Gastroesophageal sphincter (tissue), 4 donors: ENCODE data around the gene ZNF565. TPM values are rescaled to one million over a fixed set of nuclear protein-coding genes. Genes with fewer than 3 reads are reported as not detected.
"Not testable (repeated sequence)": the region's sequence is repeated elsewhere in the genome, so short reads cannot be mapped to it uniquely, and the experiment has no call there.

Experiments used
- ATAC-seq: fragments of 150-250 bp; one replicate; pipeline ENCODE4 v1.9.1; 2016; ENCODE audit warnings: mild to moderate bottlenecking, moderate library complexity
- H3K27ac ChIP-seq, 4 donors: fragments of 200-600 bp; sonication (generic) in 3 of 4; 1 replicate in 3 of 4; 2 replicates in 1 of 4; pipeline ENCODE4 v1.5.1; 2016 to 2019
- H3K27me3 ChIP-seq: fragments of 200-600 bp; sonication (generic); one replicate; pipeline ENCODE4 v1.5.1; 2019
- H3K36me3 ChIP-seq, 2 donors: fragments of 200-600 bp; sonication (generic); one replicate each; pipeline ENCODE4 v1.5.1; 2019; ENCODE audit warnings: control low read depth in 1 of 2
- H3K4me1 ChIP-seq, 3 donors: fragments of 200-600 bp; sonication (generic); 1 replicate in 2 of 3; 2 replicates in 1 of 3; pipeline ENCODE4 v1.5.1; 2016 to 2019; ENCODE audit warnings: control low read depth in 2 of 3
- H3K4me3 ChIP-seq, 2 donors: fragments of 200-600 bp; sonication (generic); one replicate each; pipeline ENCODE4 v1.5.1; 2019; ENCODE audit warnings: mild to moderate bottlenecking in 1 of 2, moderate library complexity in 1 of 2
- H3K9me3 ChIP-seq, 3 donors: fragments of 200-600 bp; sonication (generic); one replicate each; pipeline ENCODE4 v1.5.1; 2017 to 2019; ENCODE audit warnings: control low read depth in 2 of 3
- CTCF ChIP-seq, 4 experiments: fragments of 200-600 bp in 2 of 4; fragments of 450-650 bp in 2 of 4; sonication (generic) in 1 of 4; IDR thresholded peaks; one replicate each; pipeline ENCODE4 v1.5.1; 2017 to 2019; ENCODE audit warnings: antibody characterized with exemption in 4 of 4, mild to moderate bottlenecking in 2 of 4, moderate library complexity in 2 of 4
- EP300 ChIP-seq: sonication (generic); formaldehyde crosslinking; IDR thresholded peaks from one replicate; pipeline ENCODE4 v1.6.1; 2017; ENCODE audit warnings: antibody characterized with exemption, mild to moderate bottlenecking
- POLR2A ChIP-seq, 2 donors: fragments of 450-650 bp; IDR thresholded peaks; one replicate each; pipeline ENCODE4 v1.6.1; 2017; ENCODE audit warnings: antibody characterized with exemption in 2 of 2, mild to moderate bottlenecking in 2 of 2, moderate library complexity in 1 of 2
- POLR2AphosphoS5 ChIP-seq: sonication (generic); formaldehyde crosslinking; IDR thresholded peaks from one replicate; pipeline ENCODE4 v1.6.1; 2017; ENCODE audit warnings: antibody characterized with exemption
- WGBS, 2 donors: methylation state at CpG; one replicate each; pipeline ENCODE4 v1.1.5; 2018; ENCODE audit warnings: low coverage in 1 of 2; 5-methylcytosine and 5-hydroxymethylcytosine counted together
- total RNA-seq, 4 donors: library from RNA; depleted of rRNA; stranded (reverse); fragments of >200 nt; gene quantifications; one replicate each; pipeline ENCODE4 v1.1.0, GENCODE V29; 2016

ZNF565 gene
- total RNA-seq, 4 donors from 2014 or later = 4.4 to 6.3 (median 5.8) TPM

GRCh38 chr19:36183245-36183628, 31.2 kb downstream of the ZNF565 start:
- ATAC-seq = no peak
- H3K4me3 ChIP-seq = no peak overlapping the region
- H3K36me3 ChIP-seq = peaks cover 0 to 23% of the 10 kb centered on the region in 2 donors
- WGBS, 2 donors = 70 to 79% methylated on average over 8 of the region's 10 CpGs
- no peak for TF ChIP-seq POLR2AphosphoS5
- TF ChIP-seq EP300 = no peak
- no peak for TF ChIP-seq CTCF (IDR thresholded peaks at IDR 0.05)
- TF ChIP-seq POLR2A (IDR thresholded peaks at IDR 0.05) = no peak
- no peaks in the 10 kb centered on the region for H3K9me3 ChIP-seq
- H3K27ac ChIP-seq = no peak overlapping the region
- no peaks in the 10 kb centered on the region for H3K27me3 ChIP-seq
- H3K4me1 ChIP-seq = peaks cover 0 to 5% (median 0%) of the 10 kb centered on the region in 3 donors

GRCh38 chr19:36182612-36183244, 31.7 kb downstream of the ZNF565 start:
- TF ChIP-seq POLR2AphosphoS5 = no peak
- no peak for TF ChIP-seq EP300
- no peak for TF ChIP-seq POLR2A (IDR thresholded peaks at IDR 0.05)
- TF ChIP-seq CTCF (IDR thresholded peaks at IDR 0.05) = no peak
- 81 to 85% methylated on average over 12 to 14 of the region's 17 CpGs for WGBS, 2 donors
- Histone ChIP-seq H3K27ac (no peak overlapping the region), H3K27me3 (no peaks in the 10 kb centered on the region), H3K9me3 (no peaks in the 10 kb centered on the region), H3K4me1 (peaks cover 0 to 5% (median 0%) of the 10 kb centered on the region in 3 donors), H3K36me3 (peaks cover 0 to 22% of the 10 kb centered on the region in 2 donors), H3K4me3 (no peak overlapping the region)
- ATAC-seq = no peak

- not testable (repeated sequence) for H3K4me1 ChIP-seq, ATAC-seq, H3K9me3 ChIP-seq, H3K4me3 ChIP-seq, H3K27ac ChIP-seq, H3K27me3 ChIP-seq
- peaks cover 0 to 19% of the 10 kb centered on the region in 2 donors for H3K36me3 ChIP-seq
- WGBS, 2 donors = 59 to 67% methylated on average over 2 of the region's 2 CpGs
Measured at GRCh38 chr19:36179077-36179476, 35.4 kb downstream of the ZNF565 start.

GRCh38 chr19:36173846-36174245, 40.6 kb downstream of the ZNF565 start:
- H3K4me3 ChIP-seq, H3K36me3 ChIP-seq, ATAC-seq, H3K27me3 ChIP-seq, H3K9me3 ChIP-seq, H3K27ac ChIP-seq: not testable (repeated sequence)
- H3K4me1 ChIP-seq = peaks cover 0 to 31% (median 0%) of the 10 kb centered on the region in 3 donors
- WGBS, 2 donors = 70 to 86% methylated on average over 4 to 8 of the region's 8 CpGs

- 88 to 100% methylated on average over 4 to 5 of the region's 5 CpGs for WGBS, 2 donors
- Histone ChIP-seq H3K4me3 (no peak overlapping the region), H3K36me3 (no peaks in the 10 kb centered on the region), H3K9me3 (no peaks in the 10 kb centered on the region), H3K27ac (peak overlapping the region in 1 of 4 donors; percentile 49), H3K27me3 (no peaks in the 10 kb centered on the region), H3K4me1 (peaks cover 0 to 34% (median 0%) of the 10 kb centered on the region in 3 donors)
- no peak for TF ChIP-seq POLR2AphosphoS5
- no peak for ATAC-seq
Measured at GRCh38 chr19:36172852-36173251, 41.6 kb downstream of the ZNF565 start.

- Histone ChIP-seq H3K36me3 (peaks cover 0 to 17% of the 10 kb centered on the region in 2 donors), H3K4me3 (no peak overlapping the region), H3K27ac (peak overlapping the region; percentile 49 to 81 (median 68)), H3K4me1 (peaks cover 0 to 34% (median 0%) of the 10 kb centered on the region in 3 donors), H3K27me3 (no peaks in the 10 kb centered on the region), H3K9me3 (no peaks in the 10 kb centered on the region)
- TF ChIP-seq EP300 = no peak
- TF ChIP-seq POLR2AphosphoS5 = peak; percentile 48
- 36 to 39% methylated on average over 9 of the region's 9 CpGs for WGBS, 2 donors
- no peak for ATAC-seq
Measured at GRCh38 chr19:36169084-36169760, 45.2 kb downstream of the ZNF565 start.

GRCh38 chr19:36163813-36164212, 50.7 kb downstream of the ZNF565 start:
- TF ChIP-seq CTCF (IDR thresholded peaks at IDR 0.05) (no peak), POLR2A (IDR thresholded peaks at IDR 0.05) (no peak), EP300 (no peak), POLR2AphosphoS5 (no peak)
- no peak for ATAC-seq
- Histone ChIP-seq H3K27me3 (no peaks in the 10 kb centered on the region), H3K4me1 (peaks cover 0 to 3% (median 0%) of the 10 kb centered on the region in 3 donors), H3K4me3 (no peak overlapping the region), H3K9me3 (no peaks in the 10 kb centered on the region), H3K27ac (no peak overlapping the region), H3K36me3 (peaks cover 0 to 24% of the 10 kb centered on the region in 2 donors)
- WGBS, 2 donors = 92% methylated on average over 11 to 12 of the region's 12 CpGs
